ENCODE measurements around the gene APBB1IP. TPM values are rescaled to one million over a fixed set of nuclear protein-coding genes. Genes with fewer than 3 reads are reported as not detected.

Gene APBB1IP
- total and polyA plus RNA-seq, 2 donors (not counting 1 experiment from before 2014, with no cell fraction given) = 60.1 to 97.0 TPM

- no peak for ATAC-seq (ENCODE audit: low read depth)
- H3K4me3 ChIP-seq (ENCODE audit: control extremely low read depth in 1 of 5, extremely low read depth in 1 of 5, insufficient read depth in 1 of 5, low read depth in 2 of 5, low read length in 4 of 5) = peak overlapping the region in 2 of 5 experiments; percentile 21 to 51
- Mint-ChIP-seq H3K27me3 (no peaks in the 10 kb centered on the region), H3K27ac (peak overlapping the region; percentile 83), H3K4me3 (peak overlapping the region; percentile 49), H3K4me1 (peaks cover 64% of the 10 kb centered on the region), H3K9me3 (ENCODE audit: insufficient read depth) (no peaks in the 10 kb centered on the region)
- H3K4me2 ChIP-seq (replicated peaks; ENCODE audit: low read depth, low read length, poor library complexity, severe bottlenecking) = peak overlapping the region; percentile 89
- H3K27me3 ChIP-seq (replicated peaks in 1 of 4; ENCODE audit: control extremely low read depth in 1 of 4, control insufficient read depth in 3 of 4, insufficient read depth in 4 of 4, low read length in 3 of 4) = no peaks in the 10 kb centered on the region
- H3K79me2 ChIP-seq (ENCODE audit: control insufficient read depth, insufficient read depth, low read length) = peaks cover 88% of the 10 kb centered on the region
- H3K36me3 ChIP-seq (replicated peaks in 1 of 2; ENCODE audit: control extremely low read depth in 1 of 2, control insufficient read depth in 1 of 2, extremely low read depth in 1 of 2, insufficient read depth in 2 of 2, low read length in 1 of 2) = peaks cover 12 to 22% of the 10 kb centered on the region in 2 experiments
- H2AFZ ChIP-seq (ENCODE audit: insufficient read depth, low read depth, low read length, poor library complexity, severe bottlenecking) = no peak overlapping the region
- ChIA-PET POLR2A (no interaction called here), CTCF (interaction anchor here (1.0 kb wide), 2 partner anchors 26 to 40 kb away, joined by 3 to 4 read pairs; no protein-coding TSS in a partner anchor)
- peak overlapping the region; percentile 40 for H3K9ac ChIP-seq (ENCODE audit: low read length)
- no peak for DNase-seq
- WGBS (ENCODE audit: insufficient coverage) = 89% methylated on average over 3 of the region's 7 CpGs
- peaks cover 43 to 50% of the 10 kb centered on the region in 2 donors for H3K4me1 ChIP-seq (ENCODE audit: control insufficient read depth in 2 of 2, insufficient read depth in 2 of 2, low read length in 2 of 2)
- H4K20me1 ChIP-seq (ENCODE audit: control insufficient read depth, insufficient read depth, low read length, poor library complexity, severe bottlenecking) = no peaks in the 10 kb centered on the region
- TF ChIP-seq CTCF (IDR thresholded peaks at IDR 0.05) (no peak), EZH2 (IDR thresholded peaks at IDR 0.05; ENCODE audit: borderline replicate concordance, insufficient read depth, low read depth, low read length, poor library complexity, severe bottlenecking) (no peak)
- intact Hi-C loops (cut with micrococcal nuclease) = loop anchor here (10.0 kb wide), 1 partner anchor 423 kb away; the partner anchor contains the start of gene ABI1
- peak overlapping the region; percentile 28 to 83 for H3K27ac ChIP-seq (ENCODE audit: low read length in 2 of 2)
- peaks cover 0 to 2% (median 0%) of the 10 kb centered on the region in 3 donors for H3K9me3 ChIP-seq (ENCODE audit: control extremely low read depth in 1 of 3, control insufficient read depth in 2 of 3, insufficient read depth in 1 of 3, low read length in 2 of 3)
Observed at GRCh38 chr10:26441491-26442214, 3.5 kb downstream of the APBB1IP start.

Measured in B cell (primary cell).